ENCODE data around the gene TP63.

DNA sequence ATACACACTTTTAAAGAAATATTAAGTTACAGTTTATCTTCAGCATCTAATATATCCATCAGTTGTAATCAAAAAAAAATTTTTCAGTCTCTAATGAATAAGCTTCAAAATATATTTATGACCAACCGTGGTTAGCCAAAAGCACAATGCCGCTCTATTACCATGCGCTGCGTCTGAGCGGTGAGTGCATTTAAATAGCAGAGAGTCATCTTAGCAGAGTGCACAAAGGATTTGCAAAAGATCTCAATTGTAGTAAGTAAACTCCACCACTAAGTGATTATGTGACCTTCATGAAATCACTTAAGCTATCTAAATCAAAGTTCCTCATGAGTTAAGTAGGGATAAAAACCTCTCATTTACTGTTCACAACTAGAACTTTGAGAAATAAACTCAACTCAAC is 4.9 kb downstream of the TP63 start:
- TF ChIP-seq POLR2A (IDR thresholded peaks at IDR 0.05) = no peak
- TF ChIP-seq, protein P1, sequence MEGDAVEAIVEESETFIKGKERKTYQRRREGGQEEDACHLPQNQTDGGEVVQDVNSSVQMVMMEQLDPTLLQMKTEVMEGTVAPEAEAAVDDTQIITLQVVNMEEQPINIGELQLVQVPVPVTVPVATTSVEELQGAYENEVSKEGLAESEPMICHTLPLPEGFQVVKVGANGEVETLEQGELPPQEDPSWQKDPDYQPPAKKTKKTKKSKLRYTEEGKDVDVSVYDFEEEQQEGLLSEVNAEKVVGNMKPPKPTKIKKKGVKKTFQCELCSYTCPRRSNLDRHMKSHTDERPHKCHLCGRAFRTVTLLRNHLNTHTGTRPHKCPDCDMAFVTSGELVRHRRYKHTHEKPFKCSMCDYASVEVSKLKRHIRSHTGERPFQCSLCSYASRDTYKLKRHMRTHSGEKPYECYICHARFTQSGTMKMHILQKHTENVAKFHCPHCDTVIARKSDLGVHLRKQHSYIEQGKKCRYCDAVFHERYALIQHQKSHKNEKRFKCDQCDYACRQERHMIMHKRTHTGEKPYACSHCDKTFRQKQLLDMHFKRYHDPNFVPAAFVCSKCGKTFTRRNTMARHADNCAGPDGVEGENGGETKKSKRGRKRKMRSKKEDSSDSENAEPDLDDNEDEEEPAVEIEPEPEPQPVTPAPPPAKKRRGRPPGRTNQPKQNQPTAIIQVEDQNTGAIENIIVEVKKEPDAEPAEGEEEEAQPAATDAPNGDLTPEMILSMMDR (IDR thresholded peaks at IDR 0.05) = no peak
